ENCODE measurements around the gene ENG.

Gene ENG

DNA sequence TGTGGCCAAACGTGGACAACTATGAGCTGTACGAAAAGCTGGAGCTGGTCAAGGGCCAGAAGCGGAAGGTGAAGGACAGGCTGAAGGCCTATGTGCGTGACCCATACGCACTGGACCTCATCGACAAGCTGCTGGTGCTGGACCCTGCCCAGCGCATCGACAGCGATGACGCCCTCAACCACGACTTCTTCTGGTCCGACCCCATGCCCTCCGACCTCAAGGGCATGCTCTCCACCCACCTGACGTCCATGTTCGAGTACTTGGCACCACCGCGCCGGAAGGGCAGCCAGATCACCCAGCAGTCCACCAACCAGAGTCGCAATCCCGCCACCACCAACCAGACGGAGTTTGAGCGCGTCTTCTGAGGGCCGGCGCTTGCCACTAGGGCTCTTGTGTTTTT is 65.3 kb downstream of the ENG start:
- TF ChIP-seq, protein P1, sequence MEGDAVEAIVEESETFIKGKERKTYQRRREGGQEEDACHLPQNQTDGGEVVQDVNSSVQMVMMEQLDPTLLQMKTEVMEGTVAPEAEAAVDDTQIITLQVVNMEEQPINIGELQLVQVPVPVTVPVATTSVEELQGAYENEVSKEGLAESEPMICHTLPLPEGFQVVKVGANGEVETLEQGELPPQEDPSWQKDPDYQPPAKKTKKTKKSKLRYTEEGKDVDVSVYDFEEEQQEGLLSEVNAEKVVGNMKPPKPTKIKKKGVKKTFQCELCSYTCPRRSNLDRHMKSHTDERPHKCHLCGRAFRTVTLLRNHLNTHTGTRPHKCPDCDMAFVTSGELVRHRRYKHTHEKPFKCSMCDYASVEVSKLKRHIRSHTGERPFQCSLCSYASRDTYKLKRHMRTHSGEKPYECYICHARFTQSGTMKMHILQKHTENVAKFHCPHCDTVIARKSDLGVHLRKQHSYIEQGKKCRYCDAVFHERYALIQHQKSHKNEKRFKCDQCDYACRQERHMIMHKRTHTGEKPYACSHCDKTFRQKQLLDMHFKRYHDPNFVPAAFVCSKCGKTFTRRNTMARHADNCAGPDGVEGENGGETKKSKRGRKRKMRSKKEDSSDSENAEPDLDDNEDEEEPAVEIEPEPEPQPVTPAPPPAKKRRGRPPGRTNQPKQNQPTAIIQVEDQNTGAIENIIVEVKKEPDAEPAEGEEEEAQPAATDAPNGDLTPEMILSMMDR (conservative IDR thresholded peaks at IDR 0.05; ENCODE audit: low read depth) = no peak
- ChIA-PET CTCF (interaction anchor here (0.7 kb wide), 1 partner anchor 22 kb away, joined by 4 read pairs; no protein-coding TSS in a partner anchor), POLR2A (ENCODE audit: low non-redundant PET) (interaction anchor here (0.6 kb wide), 1 partner anchor 12 kb away, joined by 5 read pairs; no protein-coding TSS in a partner anchor)
- peak overlapping the region; percentile 20 for H3K27ac ChIP-seq
- DNase-seq (ENCODE audit: low spot score) = no peak

DNA sequence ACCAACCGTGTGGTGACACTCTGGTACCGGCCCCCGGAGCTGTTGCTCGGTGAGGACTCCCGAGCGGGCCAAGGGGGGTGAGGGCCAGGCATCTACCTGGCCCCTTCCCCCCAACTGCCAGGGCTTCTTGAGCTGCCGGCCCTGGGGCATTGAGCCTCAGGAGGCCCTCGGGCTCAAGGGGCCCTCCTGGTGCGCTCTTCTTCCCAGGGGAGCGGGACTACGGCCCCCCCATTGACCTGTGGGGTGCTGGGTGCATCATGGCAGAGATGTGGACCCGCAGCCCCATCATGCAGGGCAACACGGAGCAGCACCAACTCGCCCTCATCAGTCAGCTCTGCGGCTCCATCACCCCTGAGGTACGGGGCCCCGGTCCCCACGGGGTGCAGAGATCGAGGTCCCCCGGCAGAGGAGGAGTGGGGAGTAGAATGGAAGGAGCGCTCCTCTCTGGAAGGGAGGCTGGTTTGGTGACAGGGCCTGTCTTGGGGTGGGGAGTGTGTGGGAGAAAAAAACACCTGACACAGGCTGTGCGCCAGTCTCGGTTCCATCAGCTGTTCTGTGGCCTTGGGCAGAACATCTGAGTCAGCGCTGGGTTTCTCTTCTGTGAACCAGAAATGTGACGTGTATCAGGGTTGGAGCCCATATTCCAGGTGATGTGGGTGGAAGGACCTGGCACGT is 66.0 kb downstream of the ENG start:
- TF ChIP-seq, protein P1 (conservative IDR thresholded peaks at IDR 0.05; ENCODE audit: low read depth) = no peak
- ChIA-PET POLR2A (ENCODE audit: low non-redundant PET) (interaction anchor here (1.6 kb wide), 1 partner anchor 13 kb away, joined by 4 read pairs; no protein-coding TSS in a partner anchor), CTCF (interaction anchor here (0.7 to 1.7 kb wide), 4 partner anchors 13 to 86 kb away, joined by 3 to 12 read pairs (median 5); no protein-coding TSS in a partner anchor)
- no peak for DNase-seq (ENCODE audit: low spot score)
- H3K27ac ChIP-seq = peak overlapping the region; percentile 20

DNA sequence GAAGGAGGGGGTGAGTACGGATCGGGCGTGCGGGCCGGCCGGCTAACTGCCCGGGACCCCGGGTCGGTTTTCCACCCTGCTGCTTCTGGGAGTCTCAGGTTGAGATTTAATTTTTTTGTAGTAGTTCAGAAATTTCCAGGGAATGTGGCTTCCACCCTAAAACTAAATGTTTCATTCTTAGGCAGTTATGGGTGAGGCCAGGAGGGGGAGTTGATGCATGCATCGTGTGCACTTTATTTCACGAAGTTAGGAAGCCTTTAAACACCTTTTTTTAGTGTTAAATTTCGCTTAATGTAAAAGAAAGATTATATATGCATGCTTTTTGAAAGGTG is 67.7 kb downstream of the ENG start:
- peak overlapping the region; percentile 93 for H3K27ac ChIP-seq
- DNase-seq (ENCODE audit: low spot score) = no peak
- TF ChIP-seq, protein P1 (conservative IDR thresholded peaks at IDR 0.05; ENCODE audit: low read depth) = peak; percentile 77
- CTCF ChIA-PET = interaction anchor here (0.6 to 1.7 kb wide), 4 partner anchors 14 to 483 kb away, joined by 3 to 12 read pairs (median 4); no protein-coding TSS in a partner anchor
- POLR2A ChIA-PET (ENCODE audit: low non-redundant PET) = interaction anchor here (1.6 kb wide), 1 partner anchor 15 kb away, joined by 4 read pairs; no protein-coding TSS in a partner anchor

DNA sequence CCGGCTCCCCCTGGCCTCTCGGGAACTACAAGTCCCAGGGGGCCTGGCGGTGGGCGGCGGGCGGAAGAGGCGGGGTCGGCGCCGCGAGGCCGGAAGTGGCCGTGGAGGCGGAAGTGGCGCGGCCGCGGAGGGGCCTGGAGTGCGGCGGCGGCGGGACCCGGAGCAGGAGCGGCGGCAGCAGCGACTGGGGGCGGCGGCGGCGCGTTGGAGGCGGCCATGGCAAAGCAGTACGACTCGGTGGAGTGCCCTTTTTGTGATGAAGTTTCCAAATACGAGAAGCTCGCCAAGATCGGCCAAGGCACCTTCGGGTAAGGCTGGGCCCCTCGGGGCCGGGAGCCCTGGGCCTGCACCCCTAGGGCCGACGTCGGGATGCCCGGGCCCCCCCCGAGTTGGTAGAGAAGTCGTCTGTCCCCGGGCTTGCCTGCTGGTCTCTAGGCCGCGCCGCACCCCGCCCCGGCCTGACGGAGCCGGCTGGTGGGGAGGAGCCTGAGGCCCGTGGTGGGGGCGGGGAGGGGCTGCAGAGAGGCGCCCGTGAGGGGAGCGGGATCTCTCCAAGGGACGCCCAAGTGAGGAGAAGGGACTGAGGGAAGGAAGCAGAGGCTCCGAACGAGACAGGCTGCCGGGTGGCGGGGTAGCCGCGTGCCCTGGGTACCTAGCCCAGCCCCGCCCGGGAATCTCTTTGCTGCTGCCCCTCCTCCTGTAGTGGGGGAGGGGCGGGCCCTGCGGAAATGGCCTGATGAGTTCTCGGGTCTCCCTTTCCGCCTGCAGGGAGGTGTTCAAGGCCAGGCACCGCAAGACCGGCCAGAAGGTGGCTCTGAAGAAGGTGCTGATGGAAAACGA is 68.3 kb downstream of the ENG start, which contains the start of gene CDK9:
TSS of gene CDK9 (plus strand) at position 102 of the 840 bp plus-strand sequence. CDS start at position 217, 115 bp downstream.
- TF ChIP-seq, protein P1 (conservative IDR thresholded peaks at IDR 0.05; ENCODE audit: low read depth) = no peak
- ChIA-PET CTCF (interaction anchor here (0.7 to 2.5 kb wide), 14 partner anchors 15 to 173 kb away, joined by 3 to 18 read pairs (median 4); partner anchors contain the start of gene TOR2A), POLR2A (ENCODE audit: low non-redundant PET) (interaction anchor here (0.5 to 1.6 kb wide), 5 partner anchors 13 to 99 kb away, joined by 3 to 8 read pairs (median 3); partner anchors contain the start of gene TOR2A)
- DNase-seq (ENCODE audit: low spot score) = peak; percentile 99
- peak within 1 kb of the TSS; percentile 93 for H3K27ac ChIP-seq

DNA sequence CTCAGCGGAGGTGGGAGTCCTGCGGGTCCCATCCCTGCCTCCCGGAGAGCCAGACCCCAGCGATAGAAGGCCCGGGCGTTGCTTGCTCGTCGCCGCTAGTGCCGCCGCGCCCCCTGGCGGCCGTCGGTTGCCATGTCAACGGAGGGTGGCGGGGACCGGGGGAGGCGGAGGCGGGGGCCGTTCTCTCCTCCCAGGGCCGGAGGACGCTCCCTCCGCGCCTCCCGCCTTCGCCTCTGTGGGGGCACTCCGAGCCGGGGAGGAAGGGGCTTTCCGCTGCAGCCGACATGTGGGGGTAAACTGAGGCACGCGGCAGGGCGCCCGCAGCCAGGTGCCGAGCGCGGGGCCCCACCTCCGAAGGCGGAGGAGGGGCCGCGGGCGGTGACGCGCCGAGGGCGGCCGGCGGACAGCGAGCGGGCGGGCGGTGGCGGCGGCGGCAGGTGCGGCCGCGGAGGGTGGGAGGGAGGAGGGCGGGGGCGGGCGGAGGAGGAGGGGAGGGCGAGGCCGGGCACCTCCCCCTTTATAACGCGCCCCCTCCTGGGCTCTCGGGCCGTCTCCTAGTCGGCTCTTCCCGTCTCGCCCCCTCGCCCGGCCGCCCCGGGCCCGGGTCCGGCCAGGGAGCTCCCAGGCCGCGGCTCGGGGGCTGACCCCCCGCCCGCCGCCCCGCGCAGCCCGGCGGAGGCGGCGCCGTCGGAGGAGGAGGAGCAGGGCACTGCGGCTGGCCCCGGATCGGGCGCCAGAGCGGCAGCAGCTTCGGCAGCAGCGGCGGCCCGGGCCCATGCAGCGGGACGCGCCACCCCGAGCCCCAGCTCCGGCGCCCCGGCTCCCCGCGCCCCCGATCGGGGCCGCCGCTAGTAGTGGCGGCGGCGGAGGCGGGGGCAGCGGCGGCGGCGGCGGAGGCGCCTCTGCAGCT is 69.2 kb downstream of the ENG start:
- H3K27ac ChIP-seq = peak overlapping the region; percentile 93
- ChIA-PET CTCF (interaction anchor here (0.6 to 2.5 kb wide), 26 partner anchors 8 to 263 kb away, joined by 3 to 18 read pairs (median 4); partner anchors contain the start of gene TOR2A), POLR2A (ENCODE audit: low non-redundant PET) (interaction anchor here (0.5 to 1.6 kb wide), 5 partner anchors 12 to 99 kb away, joined by 3 to 8 read pairs (median 3); partner anchors contain the start of gene TOR2A)
- DNase-seq (ENCODE audit: low spot score) = peak; percentile 97
- TF ChIP-seq, protein P1 (conservative IDR thresholded peaks at IDR 0.05; ENCODE audit: low read depth) = peak; percentile 98
